Activated T-cell treated with anti-CD3 and anti-CD28 coated beads, Interleukin-2, amount 50 U/mL, for 4 hours (primary cell): Measurements from ENCODE around the gene MDH2. TPM values are rescaled to one million over a fixed set of nuclear protein-coding genes. Genes with fewer than 3 reads are reported as not detected.
"Not testable (repeated sequence)": the region's sequence is repeated elsewhere in the genome, so short reads cannot be mapped to it uniquely, and the experiment has no call there.

Experiments used
- ATAC-seq, 2 donors: fragments of 200-7000 bp; cut with Tn5 transposase; one replicate each; pipeline ENCODE4 v1.10.0; 2021
- DNase-seq: peaks from one replicate; pipeline ENCODE4 v3.0.0-alpha.2; 2020
- H3K27me3 Mint-ChIP-seq: one replicate; pipeline ENCODE4 v1.8.0; 2021; ENCODE audit warnings: low read depth, mixed read lengths
- H3K36me3 Mint-ChIP-seq: one replicate; pipeline ENCODE4 v1.8.0; 2022; ENCODE audit warnings: mixed read lengths; ENCODE audit not compliant: insufficient read depth
- H3K4me1 Mint-ChIP-seq: one replicate; pipeline ENCODE4 v1.8.0; 2021; ENCODE audit warnings: low read depth, mixed read lengths
- H3K4me3 Mint-ChIP-seq: one replicate; pipeline ENCODE4 v1.8.0; 2021; ENCODE audit warnings: mild to moderate bottlenecking, moderate library complexity, mixed read lengths
- H3K9me3 Mint-ChIP-seq: one replicate; pipeline ENCODE4 v1.8.0; 2021; ENCODE audit warnings: mixed read lengths
- total RNA-seq, 3 donors: library from RNA; stranded (reverse); gene quantifications; one replicate each; pipeline ENCODE4 v1.2.1, GENCODE V29; 2021

Gene MDH2
- total RNA-seq, 3 donors from 2014 or later, result 274 to 310 (median 296) TPM

DNA sequence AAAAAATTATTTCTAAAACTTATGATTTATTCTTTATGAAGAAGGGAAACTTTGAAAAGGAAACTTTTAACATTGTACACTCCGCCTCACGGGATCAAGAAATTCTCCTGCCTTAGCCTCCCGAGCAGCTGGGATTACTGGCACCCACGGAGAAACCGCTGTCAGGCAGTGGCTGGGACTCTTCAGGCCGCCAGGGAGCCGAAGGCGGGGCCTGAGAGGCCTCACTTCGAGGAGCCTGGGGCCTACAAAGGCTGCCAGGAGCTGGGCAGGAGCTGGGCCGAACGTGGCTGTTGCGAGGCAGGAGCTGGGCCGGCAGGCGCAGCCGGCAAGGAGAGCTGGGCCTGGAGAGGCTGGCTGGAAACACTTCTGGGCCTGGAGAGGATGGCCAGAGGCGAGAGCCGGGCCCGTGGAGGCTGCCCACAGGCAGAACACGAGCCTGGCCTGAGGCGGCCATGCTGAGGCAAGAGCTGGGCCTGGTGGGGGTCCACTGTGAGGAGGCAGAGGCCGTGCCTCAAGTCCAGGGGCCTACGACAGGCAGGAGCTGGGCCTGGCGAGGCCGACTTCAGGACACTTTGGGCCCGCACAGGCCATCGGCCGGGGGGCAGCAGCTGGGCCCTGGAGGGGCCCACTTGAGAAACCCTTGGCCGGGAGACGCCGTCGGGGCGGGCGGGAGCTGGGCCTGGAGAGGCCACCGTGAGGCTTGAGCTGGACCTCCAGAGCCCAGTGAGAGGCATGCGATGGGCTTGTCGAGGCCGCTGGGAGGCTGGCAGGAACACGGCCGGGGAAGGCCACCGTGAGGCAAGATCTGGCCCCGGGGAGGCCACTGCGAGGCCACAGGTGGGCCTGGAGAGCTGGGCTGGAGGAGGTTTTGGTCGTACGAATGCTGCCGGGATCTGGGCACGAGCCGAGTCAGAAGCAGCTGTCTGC is 23.7 kb downstream of the MDH2 start:
- peaks cover 4% of the 10 kb centered on the region for H3K9me3 Mint-ChIP-seq
- H3K4me1 Mint-ChIP-seq, result no peaks in the 10 kb centered on the region
- H3K36me3 Mint-ChIP-seq, result peaks cover 5% of the 10 kb centered on the region
- no peak for DNase-seq
- no peak for ATAC-seq
- no peaks in the 10 kb centered on the region for H3K27me3 Mint-ChIP-seq
- no peak overlapping the region for H3K4me3 Mint-ChIP-seq

DNA sequence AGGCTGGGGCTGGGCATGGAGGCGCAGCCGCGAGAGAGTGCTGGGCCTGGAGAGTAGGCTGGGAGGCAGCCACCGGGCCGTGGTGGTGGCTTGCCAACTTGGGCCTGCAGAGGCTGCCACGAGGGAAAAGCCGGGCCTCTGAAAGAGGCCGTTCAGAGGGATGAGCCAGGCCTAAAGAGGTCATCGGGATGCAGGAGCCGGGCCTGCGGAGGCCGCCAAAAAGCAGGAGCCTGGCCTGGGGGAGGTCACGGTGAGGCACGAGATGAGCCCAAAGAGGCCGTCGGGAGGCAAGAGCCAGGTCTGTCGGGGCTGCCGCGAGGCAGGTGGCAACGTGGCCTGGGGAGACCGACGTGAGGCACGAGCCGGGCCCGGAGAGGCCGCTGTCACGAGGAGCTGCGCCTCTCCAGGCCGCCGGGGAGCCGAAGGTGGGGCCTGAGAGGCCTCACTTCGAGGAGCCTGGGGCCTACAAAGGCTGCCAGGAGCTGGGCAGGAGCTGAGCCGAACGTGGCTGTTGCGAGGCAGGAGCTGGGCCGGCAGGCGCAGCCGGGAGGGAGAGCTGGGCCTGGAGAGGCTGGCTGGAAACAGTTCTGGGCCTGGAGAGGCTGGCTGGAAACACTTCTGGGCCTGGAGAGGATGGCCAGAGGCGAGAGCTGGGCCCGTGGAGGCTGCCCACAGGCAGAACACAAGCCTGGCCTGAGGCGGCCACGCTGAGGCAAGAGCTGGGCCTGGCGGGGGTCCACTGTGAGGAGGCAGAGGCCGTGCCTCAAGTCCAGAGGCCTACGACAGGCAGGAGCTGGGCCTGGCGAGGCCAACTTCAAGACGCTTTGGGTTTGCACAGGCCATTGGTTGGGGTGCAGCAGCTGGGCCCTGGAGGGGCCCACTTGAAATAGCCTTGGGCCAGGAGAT is 24.6 kb downstream of the MDH2 start:
- H3K9me3 Mint-ChIP-seq, result peaks cover 4% of the 10 kb centered on the region
- no peaks in the 10 kb centered on the region for H3K36me3 Mint-ChIP-seq
- peaks cover 5% of the 10 kb centered on the region for H3K4me1 Mint-ChIP-seq
- H3K4me3 Mint-ChIP-seq, result no peak overlapping the region
- ATAC-seq (no peak), DNase-seq (no peak)
- no peaks in the 10 kb centered on the region for H3K27me3 Mint-ChIP-seq

GRCh38 chr7:76073335-76073990 is 25.6 kb downstream of the MDH2 start:
- DNase-seq (no peak), ATAC-seq (no peak)
- Mint-ChIP-seq H3K4me3 (no peak overlapping the region), H3K4me1 (peaks cover 8% of the 10 kb centered on the region), H3K27me3 (no peaks in the 10 kb centered on the region), H3K36me3 (no peaks in the 10 kb centered on the region), H3K9me3 (peaks cover 4% of the 10 kb centered on the region)

DNA sequence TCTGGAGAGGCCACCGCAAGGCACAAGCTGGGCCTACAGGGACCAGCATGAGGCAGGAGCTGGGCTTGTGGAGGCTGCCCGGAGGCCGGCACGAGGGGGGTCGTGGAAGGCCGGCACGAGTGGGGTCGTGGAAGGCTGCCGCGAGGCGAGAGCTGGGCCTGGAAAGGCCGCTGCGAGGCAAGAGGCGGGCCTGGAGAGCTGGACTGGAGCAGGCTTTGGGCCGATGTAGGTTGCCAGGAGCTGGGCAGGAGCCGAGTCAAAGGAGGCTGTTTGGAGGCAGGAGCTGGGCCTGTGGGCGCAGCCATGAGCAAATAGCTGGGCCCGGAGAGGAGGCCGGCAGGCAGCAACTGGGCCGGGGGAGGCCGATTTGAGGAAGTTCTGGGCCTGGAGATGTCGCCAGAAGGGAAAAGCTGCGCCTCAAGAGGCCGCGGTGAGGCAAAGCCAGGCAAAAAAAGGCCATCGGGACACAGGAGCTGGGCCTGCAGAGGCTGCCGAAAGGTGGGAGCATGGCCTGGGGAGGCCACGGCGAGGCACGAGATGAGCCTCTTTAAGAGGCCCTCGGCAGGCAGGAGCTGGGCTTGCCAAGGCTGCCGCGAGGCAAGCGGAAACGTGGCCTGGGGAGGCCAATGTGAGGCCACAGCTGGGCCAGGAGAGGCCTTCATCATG is 26.5 kb downstream of the MDH2 start:
- ATAC-seq, result no peak
- H3K4me3 Mint-ChIP-seq, result no peak overlapping the region

GRCh38 chr7:76074972-76075370 is 27.1 kb downstream of the MDH2 start:
- Mint-ChIP-seq H3K36me3 (no peaks in the 10 kb centered on the region), H3K4me1 (peaks cover 8% of the 10 kb centered on the region), H3K4me3 (no peak overlapping the region), H3K27me3 (no peaks in the 10 kb centered on the region), H3K9me3 (peaks cover 4% of the 10 kb centered on the region)
- no peak for ATAC-seq
- DNase-seq, result no peak

More for the DNA sequence above, 26.5 kb downstream of the MDH2 start:
- Mint-ChIP-seq H3K36me3 (no peaks in the 10 kb centered on the region), H3K9me3 (peaks cover 4% of the 10 kb centered on the region), H3K4me1 (peaks cover 8% of the 10 kb centered on the region), H3K27me3 (no peaks in the 10 kb centered on the region)
- no peak for DNase-seq

- H3K9me3 Mint-ChIP-seq, result peaks cover 4% of the 10 kb centered on the region
- peaks cover 8% of the 10 kb centered on the region for H3K4me1 Mint-ChIP-seq
- no peak overlapping the region for H3K4me3 Mint-ChIP-seq
- DNase-seq, result no peak
- no peaks in the 10 kb centered on the region for H3K27me3 Mint-ChIP-seq
- ATAC-seq, result no peak
- no peaks in the 10 kb centered on the region for H3K36me3 Mint-ChIP-seq
These were observed 29.1 kb downstream of the MDH2 start for GRCh38 chr7:76076995-76077394.

DNA sequence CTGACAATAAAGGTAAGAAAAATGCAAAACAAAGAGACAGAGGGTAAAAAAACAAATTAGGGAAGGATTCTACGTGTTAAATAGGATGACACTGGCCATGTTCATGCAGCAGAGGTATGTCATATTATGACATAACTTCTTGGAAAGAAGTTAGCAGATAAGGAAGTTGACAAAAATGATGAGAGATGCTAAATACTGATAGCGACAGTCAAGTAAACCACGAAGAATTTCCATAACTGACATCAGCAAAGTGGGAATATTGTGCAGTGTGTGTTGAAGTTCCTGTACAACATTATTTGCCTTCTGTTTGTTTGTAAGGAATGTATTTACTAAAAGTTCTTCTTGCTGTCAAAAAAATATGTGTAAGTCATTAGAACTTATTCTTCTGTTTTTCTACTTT is 29.5 kb downstream of the MDH2 start:
- peaks cover 8% of the 10 kb centered on the region for H3K4me1 Mint-ChIP-seq
- peaks cover 4% of the 10 kb centered on the region for H3K9me3 Mint-ChIP-seq
- peaks cover 2% of the 10 kb centered on the region for H3K27me3 Mint-ChIP-seq
- H3K36me3 Mint-ChIP-seq, result no peaks in the 10 kb centered on the region
- no peak for ATAC-seq
- H3K4me3 Mint-ChIP-seq, result no peak overlapping the region
- no peak for DNase-seq

- peaks cover 4% of the 10 kb centered on the region for H3K9me3 Mint-ChIP-seq
- no peak for DNase-seq
- H3K27me3 Mint-ChIP-seq, result peaks cover 5% of the 10 kb centered on the region
- no peak for ATAC-seq
- peaks cover 8% of the 10 kb centered on the region for H3K4me1 Mint-ChIP-seq
- no peak overlapping the region for H3K4me3 Mint-ChIP-seq
- H3K36me3 Mint-ChIP-seq, result no peaks in the 10 kb centered on the region
These were observed 32.3 kb downstream of the MDH2 start for GRCh38 chr7:76080204-76080603.

DNA sequence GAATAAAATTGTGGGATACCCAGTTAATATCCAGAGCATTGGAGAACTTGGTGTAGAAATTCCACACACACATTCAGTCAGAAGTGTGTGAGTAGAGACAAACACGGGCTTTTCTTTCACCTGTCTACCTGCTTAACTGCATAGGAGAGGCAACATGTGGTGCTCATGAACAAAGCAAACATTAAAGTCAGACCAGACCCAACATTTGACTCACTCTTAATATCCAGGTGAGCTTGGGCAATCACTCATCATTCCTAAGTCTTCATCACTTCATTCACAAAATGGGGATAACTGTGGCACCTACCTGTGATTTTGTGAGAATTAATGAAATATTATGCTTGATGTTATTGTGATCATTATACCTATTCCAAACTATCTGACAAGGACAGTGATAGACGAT is 36.2 kb downstream of the MDH2 start:
- not testable (repeated sequence) for H3K27me3 Mint-ChIP-seq, H3K4me3 Mint-ChIP-seq, H3K36me3 Mint-ChIP-seq, DNase-seq, H3K9me3 Mint-ChIP-seq, H3K4me1 Mint-ChIP-seq, ATAC-seq

DNA sequence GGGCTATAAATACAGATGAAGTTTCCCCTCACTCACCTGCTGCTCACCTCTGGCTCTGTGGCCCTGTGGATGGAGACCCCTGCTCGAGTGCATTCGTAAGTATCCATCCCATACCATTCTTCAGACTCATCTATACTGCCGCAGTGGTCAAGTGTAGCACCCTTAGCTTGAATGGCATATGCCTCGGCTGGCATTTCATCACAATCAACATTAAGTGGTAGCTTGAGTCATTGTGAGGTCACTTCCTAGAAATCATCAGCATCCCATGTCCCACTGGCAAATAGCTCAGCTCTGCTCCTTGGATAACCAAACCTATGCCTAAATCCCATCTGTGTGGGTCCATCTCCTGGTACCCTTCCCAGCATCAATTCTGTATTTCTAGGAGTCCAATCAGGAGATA is 38.2 kb downstream of the MDH2 start:
- H3K4me1 Mint-ChIP-seq, result no peaks in the 10 kb centered on the region
- DNase-seq (no peak), ATAC-seq (no peak)
- peaks cover 5% of the 10 kb centered on the region for H3K27me3 Mint-ChIP-seq
- no peaks in the 10 kb centered on the region for H3K9me3 Mint-ChIP-seq
- H3K36me3 Mint-ChIP-seq, result no peaks in the 10 kb centered on the region
- H3K4me3 Mint-ChIP-seq, result no peak overlapping the region

DNA sequence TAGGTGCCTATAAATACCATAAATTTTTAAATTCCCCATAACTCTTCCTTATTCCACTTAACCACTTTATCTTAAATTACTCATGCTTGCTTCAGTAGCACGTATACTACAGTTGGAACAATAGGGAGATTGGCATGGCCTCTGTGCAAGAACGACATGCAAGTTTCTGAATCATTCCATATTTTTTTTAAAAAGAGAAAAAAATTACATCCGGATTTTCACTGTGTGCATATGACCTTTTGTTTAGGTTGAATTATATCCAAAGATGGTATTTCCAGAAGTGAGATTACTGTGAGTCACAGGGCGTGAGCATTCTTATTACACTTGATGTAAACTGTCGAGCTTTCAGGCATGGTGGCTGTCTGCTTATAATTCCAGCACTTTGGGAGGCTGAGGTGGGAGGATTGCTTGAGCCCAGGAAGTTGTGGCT is 39.5 kb downstream of the MDH2 start:
- ATAC-seq, H3K36me3 Mint-ChIP-seq, H3K4me1 Mint-ChIP-seq, H3K9me3 Mint-ChIP-seq, H3K4me3 Mint-ChIP-seq, DNase-seq, H3K27me3 Mint-ChIP-seq: not testable (repeated sequence)

DNA sequence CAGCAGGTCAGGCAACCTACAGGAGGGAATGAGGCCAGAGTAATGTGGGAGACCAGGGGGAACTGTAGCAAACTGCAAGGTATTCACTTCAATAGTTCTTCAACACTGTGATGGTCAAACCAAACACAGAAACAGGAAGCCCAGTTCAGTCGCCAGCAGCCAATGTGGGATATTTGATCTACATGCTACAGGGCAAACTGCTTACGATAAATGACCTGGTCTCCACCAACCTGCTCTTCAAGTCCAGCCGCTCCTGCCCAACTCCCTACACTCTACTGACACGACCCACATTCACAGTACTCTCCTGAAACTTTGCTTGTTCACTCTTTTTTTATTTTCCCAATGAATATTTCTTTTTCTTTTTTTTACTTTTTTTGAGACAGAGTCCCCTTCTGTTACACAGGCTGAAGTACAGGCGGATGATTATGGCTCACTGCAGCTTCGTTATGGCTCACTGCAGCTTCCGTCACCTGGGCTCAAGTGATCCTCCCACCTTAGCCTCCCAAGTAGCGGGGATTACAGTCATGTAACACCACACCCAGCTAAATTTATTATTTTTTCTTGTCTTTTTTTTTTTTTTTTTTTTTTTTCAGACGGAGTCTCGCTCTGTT is 42.1 kb downstream of the MDH2 start:
- H3K36me3 Mint-ChIP-seq, result no peaks in the 10 kb centered on the region
- no peak for ATAC-seq
- no peaks in the 10 kb centered on the region for H3K4me1 Mint-ChIP-seq
- no peak overlapping the region for H3K4me3 Mint-ChIP-seq
- no peaks in the 10 kb centered on the region for H3K27me3 Mint-ChIP-seq
- no peak for DNase-seq
- no peaks in the 10 kb centered on the region for H3K9me3 Mint-ChIP-seq

- Mint-ChIP-seq H3K4me1 (no peaks in the 10 kb centered on the region), H3K9me3 (no peaks in the 10 kb centered on the region), H3K27me3 (peaks cover 3% of the 10 kb centered on the region), H3K4me3 (no peak overlapping the region), H3K36me3 (no peaks in the 10 kb centered on the region)
- ATAC-seq (no peak), DNase-seq (no peak)
These were observed 43.6 kb downstream of the MDH2 start for GRCh38 chr7:76091506-76091905.
